HG02870 (cell line): Measurements from ENCODE around the gene SAMD1.
"Not testable (repeated sequence)": the region's sequence is repeated elsewhere in the genome, so short reads cannot be mapped to it uniquely, and the experiment has no call there.

Experiments used
- ATAC-seq: cut with Tn5 transposase; IDR thresholded peaks from one replicate; pipeline ENCODE4 v1.9.1; 2021; ENCODE audit warnings: mild to moderate bottlenecking, moderate library complexity; ENCODE audit not compliant: unreplicated experiment

The SAMD1 gene

DNA sequence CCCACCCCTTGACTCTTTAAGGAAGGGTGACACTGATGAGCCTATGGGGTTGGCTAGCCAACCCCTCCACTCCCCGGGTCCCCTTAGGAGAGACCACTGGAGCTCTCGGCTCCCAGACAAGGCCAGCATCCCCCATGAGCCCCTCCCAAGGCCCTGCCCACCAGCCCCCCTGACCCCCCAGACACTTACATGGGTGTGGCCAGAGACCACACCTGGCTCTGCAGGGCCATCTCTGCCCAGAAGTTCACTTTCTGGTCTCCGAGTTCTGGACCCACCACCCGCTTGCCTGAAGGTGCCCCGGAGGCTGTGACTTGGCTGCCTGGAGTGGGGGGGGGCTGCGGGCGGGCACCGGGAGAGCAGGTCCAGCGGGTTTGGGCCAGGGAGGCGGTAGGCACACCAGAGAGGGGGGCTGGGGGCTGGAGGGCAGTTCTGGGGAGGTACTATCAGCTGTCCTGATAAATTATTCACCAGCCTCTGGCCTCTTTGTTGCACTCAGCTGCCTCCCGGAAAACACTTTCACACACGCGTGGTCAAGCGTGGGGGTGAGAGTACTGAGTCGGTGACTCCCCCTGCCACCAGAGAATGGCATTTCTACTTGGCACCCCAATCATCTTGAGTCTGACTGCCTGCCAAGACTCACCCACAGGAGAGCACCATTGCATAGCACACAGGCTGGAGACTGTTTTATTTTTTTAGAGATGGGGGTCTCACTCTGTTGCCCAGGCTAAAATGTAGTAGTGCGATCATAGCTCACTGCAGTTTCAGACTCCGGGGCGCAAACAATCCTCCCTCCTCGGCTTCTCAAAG, 28.6 kb downstream of the SAMD1 start, which contains the start of gene PALM3:
Gene PALM3 (minus strand): TSS at position 326 of the 807 bp plus-strand sequence. CDS start 96 bp downstream, at position 230.
- ATAC-seq, result no peak

DNA sequence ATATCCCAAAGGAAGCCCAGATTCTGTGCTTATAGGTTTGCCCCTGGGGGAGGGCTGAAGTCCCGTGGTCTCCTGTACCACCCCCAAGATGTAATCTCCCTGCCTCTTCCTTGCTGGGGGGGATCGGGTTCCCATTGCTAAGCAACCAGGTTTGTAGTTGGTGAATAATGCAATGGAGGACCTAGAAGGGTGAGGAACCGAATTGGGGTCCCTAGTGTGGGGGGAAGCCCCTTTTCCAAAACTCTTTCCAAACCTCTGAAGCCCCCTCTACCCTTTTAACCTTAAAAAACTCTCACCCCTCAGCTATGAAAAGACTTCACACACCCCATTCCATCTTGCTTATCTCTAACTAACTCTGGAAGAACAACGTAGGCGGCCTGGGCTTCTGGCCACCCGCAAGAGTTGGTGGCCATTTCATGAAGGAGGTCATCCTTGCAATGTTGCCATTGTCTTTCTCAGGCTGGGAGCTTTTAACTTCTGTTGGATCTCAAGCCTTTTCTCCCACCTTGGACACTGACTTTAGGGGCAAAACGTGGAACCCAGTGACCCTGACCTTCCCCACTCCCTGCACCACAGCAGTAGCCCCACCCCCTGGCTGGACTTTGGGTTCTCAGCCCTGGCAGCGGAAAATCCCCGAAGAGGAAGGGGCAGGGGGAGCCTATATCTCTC, 29.3 kb downstream of the SAMD1 start:
- ATAC-seq, result no peak

GRCh38 chr19:14059652-14060155, 30.8 kb downstream of the SAMD1 start:
- ATAC-seq, result no peak

- ATAC-seq, result no peak
These were observed 31.5 kb downstream of the SAMD1 start for GRCh38 chr19:14059093-14059480.

- ATAC-seq, result no peak
These were observed 32.1 kb downstream of the SAMD1 start for GRCh38 chr19:14058182-14059092.

DNA sequence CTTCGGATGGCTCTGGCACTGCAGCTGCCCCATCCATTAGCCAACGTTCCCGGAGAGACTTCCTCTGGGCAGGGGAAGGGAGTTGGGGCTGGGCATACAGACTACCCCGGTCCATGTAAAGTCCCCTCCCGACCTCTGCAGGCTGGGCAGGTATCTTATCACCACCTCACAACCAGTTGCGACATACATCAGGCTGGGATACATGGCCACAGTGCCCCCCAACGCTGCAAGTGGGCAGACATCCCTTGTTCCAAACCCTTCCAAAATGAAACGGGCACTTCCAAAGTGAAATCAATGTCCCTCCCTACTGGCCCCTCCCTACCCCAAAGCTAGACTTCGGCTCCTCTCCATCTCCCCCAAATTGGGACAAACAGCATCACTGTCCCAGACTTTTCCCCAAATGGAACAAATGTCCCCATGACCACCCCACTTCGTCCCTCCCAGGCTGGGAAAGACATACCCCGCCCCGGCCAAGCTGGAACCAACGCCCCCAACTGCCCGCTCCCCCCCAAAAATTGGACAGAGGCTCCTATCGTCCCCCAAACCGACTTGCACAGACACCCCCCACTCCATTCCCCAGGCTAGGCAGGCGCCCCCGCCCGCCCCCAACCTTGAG, 33.7 kb downstream of the SAMD1 start:
- no peak for ATAC-seq

GRCh38 chr19:14056069-14056666, 34.4 kb downstream of the SAMD1 start:
- no peak for ATAC-seq

GRCh38 chr19:14055396-14055795, 35.2 kb downstream of the SAMD1 start:
- ATAC-seq, result no peak

GRCh38 chr19:14054721-14055120, 35.8 kb downstream of the SAMD1 start:
- ATAC-seq, result no peak

GRCh38 chr19:14054099-14054498, 36.5 kb downstream of the SAMD1 start:
- no peak for ATAC-seq

GRCh38 chr19:14053500-14053899, 37.1 kb downstream of the SAMD1 start:
- no peak for ATAC-seq

GRCh38 chr19:14053032-14053431, 37.5 kb downstream of the SAMD1 start:
- ATAC-seq, result no peak

- no peak for ATAC-seq
These were observed 38.1 kb downstream of the SAMD1 start for GRCh38 chr19:14052470-14052869.

GRCh38 chr19:14051980-14052379, 38.6 kb downstream of the SAMD1 start:
- no peak for ATAC-seq

DNA sequence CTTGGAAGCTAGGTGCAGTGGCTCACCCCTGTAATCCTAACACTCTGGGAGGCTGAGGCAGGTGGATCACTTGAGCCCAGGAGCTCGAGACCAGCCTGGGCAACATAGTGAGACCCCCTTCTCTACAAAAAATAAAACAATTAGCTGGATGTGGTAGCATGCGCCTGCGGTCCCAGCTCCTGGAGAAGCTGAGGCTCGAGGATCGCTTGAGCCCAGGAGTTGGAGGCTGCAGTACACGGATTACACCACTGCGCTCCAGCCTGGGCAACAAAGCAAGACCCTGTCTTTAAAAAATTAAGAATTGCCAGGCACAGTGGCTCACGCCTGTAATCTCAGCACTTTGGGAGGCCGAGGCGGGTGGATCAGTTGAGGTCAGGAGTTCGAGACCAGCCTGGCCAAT, 39.6 kb downstream of the SAMD1 start:
- not testable (repeated sequence) for ATAC-seq

DNA sequence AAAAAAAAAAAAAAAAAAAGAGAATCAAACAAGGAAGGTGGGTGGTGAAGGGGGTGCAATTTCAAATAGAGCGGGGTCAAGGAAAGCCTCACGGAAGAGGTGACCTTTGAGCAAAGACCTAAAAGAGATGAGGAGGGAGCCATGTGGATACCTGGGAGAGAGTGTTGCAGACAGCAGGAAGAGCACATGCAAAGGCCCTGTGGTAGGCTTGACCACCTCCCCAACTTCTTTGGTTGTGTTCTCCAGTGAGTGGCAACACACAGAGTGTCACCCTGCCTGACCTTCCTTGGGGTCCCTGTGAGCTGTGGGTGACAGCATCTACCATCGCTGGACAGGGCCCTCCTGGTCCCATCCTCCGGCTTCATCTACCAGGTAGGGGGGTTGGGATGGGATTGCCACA, 40.0 kb downstream of the SAMD1 start:
- ATAC-seq, result no peak

DNA sequence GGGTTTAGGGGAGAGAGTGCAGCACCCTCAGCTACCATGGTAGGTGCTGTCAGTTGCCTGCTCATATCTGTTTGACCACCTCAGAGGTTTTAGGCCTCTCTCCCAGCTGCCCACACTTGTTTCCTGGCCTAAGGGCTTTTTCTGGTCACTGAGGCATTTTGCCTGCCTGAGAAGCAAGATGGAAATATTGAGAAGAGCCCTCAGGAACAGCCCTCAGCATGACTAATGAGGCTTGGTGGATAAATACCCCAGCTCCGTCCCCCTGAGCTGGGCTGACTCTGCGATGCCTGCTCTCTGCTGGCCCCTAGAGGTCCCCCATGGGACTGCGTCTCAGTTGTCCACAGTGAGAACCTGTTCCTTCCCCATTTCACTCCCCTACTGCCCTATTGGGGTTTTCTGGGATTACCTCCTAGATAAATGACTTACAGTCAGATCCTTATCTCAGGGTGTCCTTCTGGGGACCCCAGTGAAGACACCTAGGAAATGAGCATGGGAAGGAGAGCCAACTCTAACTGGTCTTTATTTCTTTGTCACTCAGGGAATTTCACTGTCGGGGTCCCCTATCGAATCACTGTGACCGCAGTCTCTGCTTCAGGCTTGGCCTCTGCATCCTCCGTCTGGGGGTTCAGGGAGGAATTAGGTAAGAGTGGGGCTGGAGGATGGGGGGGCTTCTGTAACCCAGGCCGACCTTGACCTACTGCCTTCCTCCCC, 42.0 kb downstream of the SAMD1 start:
- no peak for ATAC-seq

- ATAC-seq, result not testable (repeated sequence)
These were observed 42.7 kb downstream of the SAMD1 start for GRCh38 chr19:14047866-14048265.
